ENCODE results near the gene ORMDL3. TPM values are rescaled to one million over a fixed set of nuclear protein-coding genes. Genes with fewer than 3 reads are reported as not detected.

Gene ORMDL3
- total RNA-seq, 1 experiment from 2014 or later, result 53.2 TPM

DNA sequence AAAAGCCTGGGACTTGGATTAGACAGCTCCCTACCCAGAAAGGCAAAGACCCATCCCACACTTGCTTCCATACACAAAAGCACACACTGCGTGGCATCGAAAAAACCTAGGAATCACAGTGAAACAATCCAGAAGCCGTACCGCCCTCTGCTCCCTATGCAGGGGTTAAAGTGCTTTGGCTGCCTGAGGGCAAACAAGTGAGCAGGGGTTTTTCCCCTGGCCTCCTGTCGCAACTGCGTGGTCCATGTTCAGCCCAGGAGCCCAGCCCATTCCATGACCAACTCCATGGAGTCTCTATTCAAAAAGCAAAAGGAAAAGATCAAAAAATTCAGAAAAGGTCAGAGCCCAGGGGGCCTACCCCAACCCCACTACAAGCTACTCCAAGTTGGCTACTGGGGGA is 5.4 kb downstream of the ORMDL3 start:
- DNase-seq (ENCODE audit: low spot score) (no peak), ATAC-seq (no peak)
- no peaks in the 10 kb centered on the region for H3K27me3 Mint-ChIP-seq (ENCODE audit: low read depth)
- POLR2A ChIA-PET, result no interaction called here
- no peaks in the 10 kb centered on the region for H3K9me3 Mint-ChIP-seq
- CTCF ChIA-PET, result no interaction called here
- H3K36me3 Mint-ChIP-seq, result peaks cover 20% of the 10 kb centered on the region
- peaks cover 25% of the 10 kb centered on the region for H3K4me1 Mint-ChIP-seq
- no peak overlapping the region for H3K27ac Mint-ChIP-seq
- H3K4me3 Mint-ChIP-seq, result no peak overlapping the region
- TF ChIP-seq NFE2L1 (CRISPR knock-in tag; IDR thresholded peaks at IDR 0.05) (no peak), NFYB (CRISPR knock-in tag; conservative IDR thresholded peaks at IDR 0.05; ENCODE audit: low read depth) (no peak), SMAD3 (CRISPR knock-in tag; IDR thresholded peaks at IDR 0.05; ENCODE audit: borderline replicate concordance) (no peak), GTF2I (CRISPR knock-in tag; conservative IDR thresholded peaks at IDR 0.05) (no peak), FOXK1 (CRISPR knock-in tag; IDR thresholded peaks at IDR 0.05) (no peak), KAT7 (CRISPR knock-in tag; IDR thresholded peaks at IDR 0.05; ENCODE audit: borderline replicate concordance) (no peak), ETV6 (CRISPR knock-in tag; IDR thresholded peaks at IDR 0.05) (no peak), ZNF232 (CRISPR knock-in tag; IDR thresholded peaks at IDR 0.05) (no peak)
- TF ChIP-seq, protein P1, sequence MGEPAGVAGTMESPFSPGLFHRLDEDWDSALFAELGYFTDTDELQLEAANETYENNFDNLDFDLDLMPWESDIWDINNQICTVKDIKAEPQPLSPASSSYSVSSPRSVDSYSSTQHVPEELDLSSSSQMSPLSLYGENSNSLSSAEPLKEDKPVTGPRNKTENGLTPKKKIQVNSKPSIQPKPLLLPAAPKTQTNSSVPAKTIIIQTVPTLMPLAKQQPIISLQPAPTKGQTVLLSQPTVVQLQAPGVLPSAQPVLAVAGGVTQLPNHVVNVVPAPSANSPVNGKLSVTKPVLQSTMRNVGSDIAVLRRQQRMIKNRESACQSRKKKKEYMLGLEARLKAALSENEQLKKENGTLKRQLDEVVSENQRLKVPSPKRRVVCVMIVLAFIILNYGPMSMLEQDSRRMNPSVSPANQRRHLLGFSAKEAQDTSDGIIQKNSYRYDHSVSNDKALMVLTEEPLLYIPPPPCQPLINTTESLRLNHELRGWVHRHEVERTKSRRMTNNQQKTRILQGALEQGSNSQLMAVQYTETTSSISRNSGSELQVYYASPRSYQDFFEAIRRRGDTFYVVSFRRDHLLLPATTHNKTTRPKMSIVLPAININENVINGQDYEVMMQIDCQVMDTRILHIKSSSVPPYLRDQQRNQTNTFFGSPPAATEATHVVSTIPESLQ (CRISPR knock-in tag; IDR thresholded peaks at IDR 0.05), result no peak
- TF ChIP-seq, protein P2, sequence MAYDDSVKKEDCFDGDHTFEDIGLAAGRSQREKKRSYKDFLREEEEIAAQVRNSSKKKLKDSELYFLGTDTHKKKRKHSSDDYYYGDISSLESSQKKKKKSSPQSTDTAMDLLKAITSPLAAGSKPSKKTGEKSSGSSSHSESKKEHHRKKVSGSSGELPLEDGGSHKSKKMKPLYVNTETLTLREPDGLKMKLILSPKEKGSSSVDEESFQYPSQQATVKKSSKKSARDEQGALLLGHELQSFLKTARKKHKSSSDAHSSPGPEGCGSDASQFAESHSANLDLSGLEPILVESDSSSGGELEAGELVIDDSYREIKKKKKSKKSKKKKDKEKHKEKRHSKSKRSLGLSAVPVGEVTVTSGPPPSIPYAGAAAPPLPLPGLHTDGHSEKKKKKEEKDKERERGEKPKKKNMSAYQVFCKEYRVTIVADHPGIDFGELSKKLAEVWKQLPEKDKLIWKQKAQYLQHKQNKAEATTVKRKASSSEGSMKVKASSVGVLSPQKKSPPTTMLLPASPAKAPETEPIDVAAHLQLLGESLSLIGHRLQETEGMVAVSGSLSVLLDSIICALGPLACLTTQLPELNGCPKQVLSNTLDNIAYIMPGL (CRISPR knock-in tag; IDR thresholded peaks at IDR 0.05), result no peak
- TF ChIP-seq, protein P3, sequence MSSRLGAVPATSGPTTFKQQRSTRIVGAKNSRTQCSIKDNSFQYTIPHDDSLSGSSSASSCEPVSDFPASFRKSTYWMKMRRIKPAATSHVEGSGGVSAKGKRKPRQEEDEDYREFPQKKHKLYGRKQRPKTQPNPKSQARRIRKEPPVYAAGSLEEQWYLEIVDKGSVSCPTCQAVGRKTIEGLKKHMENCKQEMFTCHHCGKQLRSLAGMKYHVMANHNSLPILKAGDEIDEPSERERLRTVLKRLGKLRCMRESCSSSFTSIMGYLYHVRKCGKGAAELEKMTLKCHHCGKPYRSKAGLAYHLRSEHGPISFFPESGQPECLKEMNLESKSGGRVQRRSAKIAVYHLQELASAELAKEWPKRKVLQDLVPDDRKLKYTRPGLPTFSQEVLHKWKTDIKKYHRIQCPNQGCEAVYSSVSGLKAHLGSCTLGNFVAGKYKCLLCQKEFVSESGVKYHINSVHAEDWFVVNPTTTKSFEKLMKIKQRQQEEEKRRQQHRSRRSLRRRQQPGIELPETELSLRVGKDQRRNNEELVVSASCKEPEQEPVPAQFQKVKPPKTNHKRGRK (CRISPR knock-in tag; IDR thresholded peaks at IDR 0.05; ENCODE audit: borderline replicate concordance), result no peak

DNA sequence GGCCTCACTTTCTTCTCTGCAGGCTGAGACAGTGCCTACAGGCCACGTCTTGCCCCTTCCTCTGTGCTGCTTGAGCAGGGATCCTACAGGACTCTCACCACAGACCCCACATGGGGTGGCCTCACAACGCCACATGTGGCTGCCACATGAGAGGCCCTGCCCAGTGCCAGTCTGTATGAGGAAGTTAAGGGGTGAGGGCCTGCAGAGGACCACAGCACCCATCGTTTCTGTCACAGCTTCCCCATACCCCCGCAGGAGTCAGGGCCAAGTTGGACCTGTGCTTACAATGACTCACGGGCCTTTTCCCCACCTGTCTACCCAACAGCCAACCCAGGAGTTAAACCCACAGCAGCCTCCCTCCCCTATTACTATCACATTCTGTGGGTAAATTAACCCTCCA is 6.1 kb downstream of the ORMDL3 start:
- TF ChIP-seq ZNF219 (CRISPR knock-in tag; IDR thresholded peaks at IDR 0.05; ENCODE audit: borderline replicate concordance) (no peak), ELF4 (CRISPR knock-in tag; IDR thresholded peaks at IDR 0.05; ENCODE audit: low read depth) (no peak), TCF7 (CRISPR knock-in tag; IDR thresholded peaks at IDR 0.05; ENCODE audit: low read depth) (no peak)
- TF ChIP-seq, protein P4, sequence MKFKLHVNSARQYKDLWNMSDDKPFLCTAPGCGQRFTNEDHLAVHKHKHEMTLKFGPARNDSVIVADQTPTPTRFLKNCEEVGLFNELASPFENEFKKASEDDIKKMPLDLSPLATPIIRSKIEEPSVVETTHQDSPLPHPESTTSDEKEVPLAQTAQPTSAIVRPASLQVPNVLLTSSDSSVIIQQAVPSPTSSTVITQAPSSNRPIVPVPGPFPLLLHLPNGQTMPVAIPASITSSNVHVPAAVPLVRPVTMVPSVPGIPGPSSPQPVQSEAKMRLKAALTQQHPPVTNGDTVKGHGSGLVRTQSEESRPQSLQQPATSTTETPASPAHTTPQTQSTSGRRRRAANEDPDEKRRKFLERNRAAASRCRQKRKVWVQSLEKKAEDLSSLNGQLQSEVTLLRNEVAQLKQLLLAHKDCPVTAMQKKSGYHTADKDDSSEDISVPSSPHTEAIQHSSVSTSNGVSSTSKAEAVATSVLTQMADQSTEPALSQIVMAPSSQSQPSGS (CRISPR knock-in tag; IDR thresholded peaks at IDR 0.05; ENCODE audit: borderline replicate concordance, low read depth), result no peak
- no peak overlapping the region for H3K27ac Mint-ChIP-seq
- peaks cover 20% of the 10 kb centered on the region for H3K36me3 Mint-ChIP-seq
- H3K4me1 Mint-ChIP-seq, result peaks cover 23% of the 10 kb centered on the region
- DNase-seq (ENCODE audit: low spot score) (no peak), ATAC-seq (no peak)
- H3K9me3 Mint-ChIP-seq, result no peaks in the 10 kb centered on the region
- CTCF ChIA-PET, result no interaction called here
- H3K27me3 Mint-ChIP-seq (ENCODE audit: low read depth), result no peaks in the 10 kb centered on the region
- no peak overlapping the region for H3K4me3 Mint-ChIP-seq
- POLR2A ChIA-PET, result no interaction called here

Data from WTC11 (cell line).